Adrenal gland (tissue), 12 donors: Measurements from ENCODE around the gene EZR. TPM values are rescaled to one million over a fixed set of nuclear protein-coding genes. Genes with fewer than 3 reads are reported as not detected.

ENCODE experiments used
- DNase-seq, 7 donors: peaks; one replicate each; pipeline ENCODE4 v3.0.0-alpha.2; 2019 to 2020
- H3K27ac ChIP-seq, 5 donors: fragments of 200-600 bp; sonication (generic) in 4 of 5; 1 replicate in 3 of 5; 2 replicates in 2 of 5; pipeline versions ENCODE4 v1.5.1 to v1.8.0; 2016 to 2020; ENCODE audit warnings: mild to moderate bottlenecking in 1 of 5
- H3K27me3 ChIP-seq: fragments of 200-600 bp; 2 replicates; pipeline ENCODE4 v1.8.0; 2021
- H3K36me3 ChIP-seq, 2 donors: fragments of 200-600 bp; replicated peaks in 1 of 2; 1 replicate in 1 of 2; 2 replicates in 1 of 2; pipeline versions ENCODE4 v1.5.1 to v1.8.0; 2018 to 2022
- H3K4me1 ChIP-seq, 2 donors: fragments of 200-600 bp; replicated peaks in 1 of 2; 1 replicate in 1 of 2; 2 replicates in 1 of 2; pipeline versions ENCODE4 v1.5.1 to v1.8.0; 2018 to 2021
- H3K4me3 ChIP-seq, 4 donors: fragments of 200-600 bp; sonication (generic) in 3 of 4; one replicate each; pipeline ENCODE4 v1.5.1; 2016 to 2018
- H3K9me3 ChIP-seq, 3 donors: fragments of 200-600 bp; sonication (generic) in 1 of 3; replicated peaks in 1 of 3; 1 replicate in 2 of 3; 2 replicates in 1 of 3; pipeline versions ENCODE4 v1.5.1 to v1.8.0; 2016 to 2021
- CTCF ChIP-seq, 6 experiments: fragments of 450-650 bp in 4 of 6; fragments of 200-600 bp in 2 of 6; sonication (generic) in 1 of 6; IDR thresholded peaks; 1 replicate in 5 of 6; 2 replicates in 1 of 6; pipeline versions ENCODE4 v1.5.1 to v1.8.0; 2016 to 2021; ENCODE audit warnings: antibody characterized with exemption in 6 of 6, mild to moderate bottlenecking in 2 of 6, moderate library complexity in 1 of 6
- POLR2A ChIP-seq, 2 donors: fragments of 450-650 bp; IDR thresholded peaks; one replicate each; pipeline ENCODE4 v1.6.1; 2017; ENCODE audit warnings: antibody characterized with exemption in 2 of 2, mild to moderate bottlenecking in 2 of 2, moderate library complexity in 1 of 2
- WGBS, 4 donors: extraction: QIAGEN DNeasy Blood & Tissue Kit in 2 of 4; methylation state at CpG; one replicate each; pipeline versions ENCODE4 v1.1.5 to v1.1.7; 2013 to 2017; 5-methylcytosine and 5-hydroxymethylcytosine counted together
- intact Hi-C, 2 donors: fragments of 100-400 bp; cut with DNase I; formaldehyde crosslinking; loops; one replicate each; pipeline versions ENCODE4 v1.14.1 to v1.15.0; 2022 to 2023
- polyA plus RNA-seq, 3 donors: library from polyadenylated mRNA; stranded (reverse); fragments of 200-250 nt in 2 of 3; fragments of 350-450 nt in 1 of 3; fragmentation: Illumina TruSeq in 1 of 3; extraction: RNeasy Lipid Tissue Mini Kit (QIAGEN cat#74804) in 1 of 3; gene quantifications; one replicate each; pipeline ENCODE4 v1.2.3, GENCODE V29; 2013 to 2014
- total RNA-seq, 9 donors: library from RNA; depleted of rRNA in 4 of 9; stranded (reverse); fragments of >200 nt in 4 of 9; fragments of 120-200 nt in 1 of 9; fragmentation: NEBNext Ultra II Directional in 1 of 9; extraction: Animal tissue kit (Norgen Biotek cat#: 25700) in 1 of 9; gene quantifications; one replicate each; pipeline versions ENCODE4 v1.1.0 to v1.2.4, GENCODE V29; 2013 to 2023
- donor health status: healthy with polysubstance abuse.
- donor health status: Bipolar disorder and iron deficiency.
- donor health status: DM: yes; HTN: yes; CAD: no.
- donor health status: DM: no; HTN: no; CAD: no.
- donor health status: DM: no; HTN: no; CAD: no.
- donor health status: DM: yes; HTN: yes; CAD: no.

EZR gene
- total and polyA plus RNA-seq, 12 donors: 80.3 to 476 (median 342) TPM

DNA sequence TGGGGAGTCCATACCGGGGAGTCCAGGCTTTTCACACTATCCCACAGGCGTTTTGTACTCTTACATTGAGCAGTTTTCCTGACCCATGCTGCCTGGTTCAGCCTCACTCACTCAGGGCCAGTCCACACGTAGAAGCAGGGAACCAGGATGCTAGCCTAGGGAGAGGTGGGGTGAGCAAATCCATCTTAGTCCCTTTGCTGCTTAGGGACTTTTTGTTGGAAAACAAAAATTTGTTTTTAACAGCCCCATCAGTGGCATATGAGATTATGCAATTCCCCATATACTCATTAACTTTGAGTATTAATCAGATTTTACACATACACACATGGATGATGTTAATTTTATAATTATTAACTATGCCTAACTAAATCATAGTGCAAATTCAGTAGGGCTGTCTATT, 84.2 kb downstream of the EZR start:
- intact Hi-C loops: no loop called here

GRCh38 chr6:158730541-158730907, 88.6 kb downstream of the EZR start:
- no peaks in the 10 kb centered on the region for H3K36me3 ChIP-seq
- 91 to 95% (median 93%) methylated on average over 18 of the region's 18 CpGs for WGBS, 4 donors
- TF ChIP-seq CTCF (IDR thresholded peaks at IDR 0.05) (no peak), POLR2A (IDR thresholded peaks at IDR 0.05) (no peak)
- H3K27ac ChIP-seq: no peak overlapping the region
- no peak for DNase-seq
- no peaks in the 10 kb centered on the region for H3K4me1 ChIP-seq
- no peaks in the 10 kb centered on the region for H3K27me3 ChIP-seq
- H3K4me3 ChIP-seq: no peak overlapping the region
- no peaks in the 10 kb centered on the region for H3K9me3 ChIP-seq
- intact Hi-C loops: no loop called here

More for the DNA sequence above, 84.2 kb downstream of the EZR start:
- Histone ChIP-seq H3K4me3 (no peak overlapping the region), H3K36me3 (no peaks in the 10 kb centered on the region), H3K9me3 (no peaks in the 10 kb centered on the region), H3K27me3 (no peaks in the 10 kb centered on the region), H3K4me1 (peaks cover 5 to 14% of the 10 kb centered on the region in 2 donors), H3K27ac (no peak overlapping the region)
- WGBS, 4 donors: 85 to 97% (median 87%) methylated on average over 3 of the region's 3 CpGs
- no peak for DNase-seq
- TF ChIP-seq POLR2A (IDR thresholded peaks at IDR 0.05) (no peak), CTCF (IDR thresholded peaks at IDR 0.05) (no peak)

DNA sequence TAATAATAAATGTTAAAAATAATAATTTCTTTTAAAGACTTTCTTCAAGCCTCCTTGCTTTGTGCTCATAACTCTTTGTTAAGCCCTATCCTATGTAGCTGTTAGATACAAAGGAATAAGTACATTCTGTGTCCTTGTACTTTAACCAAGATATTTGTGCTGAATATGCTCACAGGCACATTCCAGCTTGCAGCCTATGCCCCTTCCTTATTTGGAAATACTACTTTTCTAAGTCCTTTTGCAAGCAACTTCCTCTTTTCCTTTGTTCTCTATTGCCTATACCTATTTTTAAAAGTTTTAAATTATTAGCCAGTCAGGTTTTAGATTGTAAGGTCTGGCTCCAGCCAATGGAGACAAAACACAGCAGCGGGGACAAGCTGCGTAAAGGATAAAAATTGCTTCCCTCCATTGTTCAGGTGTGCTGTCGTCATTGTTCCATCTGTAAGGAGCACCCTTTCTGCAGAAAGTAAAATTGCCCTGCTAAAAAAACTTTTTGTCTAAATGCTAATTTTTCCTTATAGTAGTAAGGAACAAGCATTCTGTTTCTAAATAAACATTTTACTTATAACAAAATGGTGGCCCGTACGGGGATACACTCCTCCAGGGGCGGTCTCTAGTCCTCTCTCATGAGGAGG, 89.1 kb downstream of the EZR start:
- H3K27ac ChIP-seq: no peak overlapping the region
- DNase-seq: no peak
- H3K4me1 ChIP-seq: no peaks in the 10 kb centered on the region
- H3K9me3 ChIP-seq: no peaks in the 10 kb centered on the region
- no peaks in the 10 kb centered on the region for H3K36me3 ChIP-seq
- 92 to 95% (median 95%) methylated on average over 6 of the region's 6 CpGs for WGBS, 4 donors
- H3K27me3 ChIP-seq: no peaks in the 10 kb centered on the region
- H3K4me3 ChIP-seq: no peak overlapping the region
- TF ChIP-seq CTCF (IDR thresholded peaks at IDR 0.05) (no peak), POLR2A (IDR thresholded peaks at IDR 0.05) (no peak)
- intact Hi-C loops: no loop called here

DNA sequence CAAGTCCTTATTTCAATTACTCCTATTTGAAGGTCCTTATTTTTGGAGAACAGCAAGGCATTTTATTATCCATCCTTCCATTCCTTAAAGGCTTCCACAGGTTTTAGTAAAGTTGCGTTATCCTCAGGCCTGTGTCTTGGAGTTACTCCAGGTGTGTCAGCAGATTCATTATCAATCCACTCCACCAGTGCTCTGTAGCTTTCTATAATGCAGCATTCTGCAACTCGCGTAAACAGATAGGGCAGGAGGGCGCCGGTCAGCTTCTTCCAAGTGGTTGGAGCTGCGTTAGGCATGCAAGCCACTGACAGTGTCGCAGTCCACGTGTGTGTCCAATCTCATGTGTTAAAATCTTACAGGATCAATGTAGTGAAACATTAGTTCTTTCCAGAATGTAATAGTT, 93.5 kb downstream of the EZR start:
- Histone ChIP-seq H3K9me3 (no peaks in the 10 kb centered on the region), H3K4me3 (no peak overlapping the region), H3K27me3 (no peaks in the 10 kb centered on the region), H3K4me1 (peaks cover 0 to 1% of the 10 kb centered on the region in 2 donors), H3K27ac (no peak overlapping the region), H3K36me3 (no peaks in the 10 kb centered on the region)
- no peak for TF ChIP-seq CTCF (IDR thresholded peaks at IDR 0.05)
- TF ChIP-seq POLR2A (IDR thresholded peaks at IDR 0.05): no peak
- no peak for DNase-seq
- 95 to 98% (median 96%) methylated on average over 8 of the region's 8 CpGs for WGBS, 4 donors
- intact Hi-C loops: no loop called here
